Large intestine (tissue), 3 donors: ENCODE data around the gene LRRK1. TPM values are rescaled to one million over a fixed set of nuclear protein-coding genes. Genes with fewer than 3 reads are reported as not detected.

Experiments
- DNase-seq, 2 donors: peaks; one replicate each; pipeline versions ENCODE4 v3.0.0 to v3.0.0-alpha.2; 2013
- H3K27ac ChIP-seq: one replicate; pipeline ENCODE4 v1.5.1; 2013; ENCODE audit warnings: low read length
- H3K27me3 ChIP-seq: 2 replicates; pipeline ENCODE4 v1.6.1; 2013; ENCODE audit warnings: low read length; ENCODE audit not compliant: control insufficient read depth, insufficient read depth
- H3K36me3 ChIP-seq: 2 replicates; pipeline ENCODE4 v1.6.1; 2013; ENCODE audit warnings: low read length; ENCODE audit not compliant: control insufficient read depth, insufficient read depth
- H3K4me1 ChIP-seq: one replicate; pipeline ENCODE4 v1.6.1; 2013; ENCODE audit warnings: low read length; ENCODE audit not compliant: control insufficient read depth, insufficient read depth
- H3K4me3 ChIP-seq: one replicate; pipeline ENCODE4 v1.5.1; 2013; ENCODE audit warnings: low read length
- H3K9me3 ChIP-seq: one replicate; pipeline ENCODE4 v1.6.1; 2013; ENCODE audit warnings: mild to moderate bottlenecking, low read depth, low read length, moderate library complexity; ENCODE audit not compliant: control insufficient read depth
- WGBS: methylation state at CpG from one replicate; pipeline ENCODE4 v1.1.5; 2013; ENCODE audit warnings: low lambda C conversion rate; ENCODE audit not compliant: insufficient coverage; 5-methylcytosine and 5-hydroxymethylcytosine counted together
- polyA plus RNA-seq: library from polyadenylated mRNA; unstranded; fragments of 120-200 nt; gene quantifications from one replicate; pipeline ENCODE4 v1.2.1, GENCODE V29; 2013

The LRRK1 gene
- polyA plus RNA-seq, 1 donor = 4.2 TPM

DNA sequence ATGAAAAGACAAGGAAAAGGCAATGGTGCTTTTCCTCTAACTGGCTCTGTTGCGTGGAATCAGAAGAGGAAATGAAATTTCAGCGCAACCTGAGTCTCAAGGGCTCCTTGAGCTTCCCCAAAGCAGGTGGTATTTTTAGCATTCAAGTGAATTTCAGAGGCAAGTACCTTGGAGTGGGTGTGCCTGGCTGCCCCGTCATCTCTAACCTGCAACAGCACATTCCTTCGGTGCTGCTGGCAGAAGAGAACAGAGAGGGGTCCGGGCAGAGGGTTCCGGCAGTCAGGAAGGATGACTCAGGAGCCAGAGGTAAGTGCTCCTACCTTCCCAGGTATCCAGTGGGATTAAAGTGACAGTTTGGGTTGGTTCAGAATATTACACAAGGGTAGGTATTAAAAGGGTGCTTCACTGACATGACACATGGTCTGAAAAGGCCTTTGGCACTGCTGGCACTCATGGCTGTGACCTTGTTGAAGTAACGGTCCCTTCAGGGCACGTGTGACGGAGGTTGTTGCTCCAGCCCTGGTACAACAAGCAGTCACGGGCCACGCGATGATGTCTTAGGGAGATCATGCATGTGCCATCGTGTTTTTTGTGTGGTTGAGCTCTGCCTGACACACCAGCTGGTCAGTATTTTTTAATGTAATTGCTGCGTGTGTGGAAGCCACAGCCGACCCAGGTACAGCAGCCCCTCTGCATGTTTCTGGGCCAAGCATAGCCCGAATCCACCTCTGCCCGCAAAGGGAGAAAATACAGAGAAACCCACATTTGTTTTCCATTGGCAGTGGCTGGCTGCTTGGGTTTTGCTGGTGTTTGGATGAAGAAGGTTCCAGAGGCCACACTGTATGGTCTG, 75.7 kb downstream of the LRRK1 start:
- Histone ChIP-seq H3K4me3 (no peak overlapping the region), H3K9me3 (no peaks in the 10 kb centered on the region), H3K27ac (no peak overlapping the region), H3K36me3 (no peaks in the 10 kb centered on the region), H3K4me1 (no peaks in the 10 kb centered on the region), H3K27me3 (no peaks in the 10 kb centered on the region)
- DNase-seq = no peak
- no CpG with 5 or more reads among the region's 17 CpGs for WGBS

- H3K4me1 ChIP-seq = no peaks in the 10 kb centered on the region
- no peak for DNase-seq
- H3K27ac ChIP-seq = no peak overlapping the region
- H3K36me3 ChIP-seq = no peaks in the 10 kb centered on the region
- H3K27me3 ChIP-seq = no peaks in the 10 kb centered on the region
- WGBS = no CpG with 5 or more reads among the region's 20 CpGs
- H3K9me3 ChIP-seq = no peaks in the 10 kb centered on the region
- no peak overlapping the region for H3K4me3 ChIP-seq
These were observed 76.6 kb downstream of the LRRK1 start for GRCh38 chr15:100995471-100996430.

GRCh38 chr15:100997442-100997841, 78.3 kb downstream of the LRRK1 start:
- no peak for DNase-seq
- Histone ChIP-seq H3K4me1 (no peaks in the 10 kb centered on the region), H3K36me3 (no peaks in the 10 kb centered on the region), H3K27ac (no peak overlapping the region), H3K4me3 (no peak overlapping the region), H3K27me3 (no peaks in the 10 kb centered on the region), H3K9me3 (no peaks in the 10 kb centered on the region)
- no CpG with 5 or more reads among the region's 1 CpG for whole genome bisulfite sequencing

- no peak for DNase-seq
- no CpG with 5 or more reads among the region's 1 CpG for WGBS
- Histone ChIP-seq H3K27me3 (no peaks in the 10 kb centered on the region), H3K9me3 (no peaks in the 10 kb centered on the region), H3K4me1 (no peaks in the 10 kb centered on the region), H3K27ac (no peak overlapping the region), H3K4me3 (no peak overlapping the region), H3K36me3 (no peaks in the 10 kb centered on the region)
These were observed 79.5 kb downstream of the LRRK1 start for GRCh38 chr15:100998630-100999029.

DNA sequence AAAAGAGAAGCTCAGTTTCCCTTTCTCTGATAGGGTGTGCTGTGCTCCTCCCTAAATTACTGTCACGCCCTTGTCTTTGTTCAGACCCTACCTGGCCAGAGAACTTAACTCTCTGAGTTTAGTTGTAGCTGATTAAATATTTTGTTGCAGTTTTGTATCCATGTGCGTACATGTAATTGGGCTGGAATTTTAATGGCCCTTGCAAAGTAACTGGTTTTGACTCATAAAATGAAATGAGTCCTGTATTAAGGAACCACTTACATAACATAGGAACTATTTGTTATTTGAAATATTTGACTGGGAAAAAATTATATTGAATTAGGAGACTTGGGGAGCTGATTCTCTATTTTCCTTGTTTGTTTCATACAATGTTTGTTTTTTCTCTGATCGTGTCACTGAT, 80.2 kb downstream of the LRRK1 start:
- Histone ChIP-seq H3K4me3 (no peak overlapping the region), H3K36me3 (no peaks in the 10 kb centered on the region), H3K27me3 (no peaks in the 10 kb centered on the region), H3K9me3 (no peaks in the 10 kb centered on the region), H3K27ac (no peak overlapping the region), H3K4me1 (no peaks in the 10 kb centered on the region)
- WGBS = 74% methylated on average over 3 of the region's 3 CpGs
- no peak for DNase-seq

GRCh38 chr15:101000271-101000681, 81.1 kb downstream of the LRRK1 start:
- 100% methylated on average over 2 of the region's 5 CpGs for WGBS

DNA sequence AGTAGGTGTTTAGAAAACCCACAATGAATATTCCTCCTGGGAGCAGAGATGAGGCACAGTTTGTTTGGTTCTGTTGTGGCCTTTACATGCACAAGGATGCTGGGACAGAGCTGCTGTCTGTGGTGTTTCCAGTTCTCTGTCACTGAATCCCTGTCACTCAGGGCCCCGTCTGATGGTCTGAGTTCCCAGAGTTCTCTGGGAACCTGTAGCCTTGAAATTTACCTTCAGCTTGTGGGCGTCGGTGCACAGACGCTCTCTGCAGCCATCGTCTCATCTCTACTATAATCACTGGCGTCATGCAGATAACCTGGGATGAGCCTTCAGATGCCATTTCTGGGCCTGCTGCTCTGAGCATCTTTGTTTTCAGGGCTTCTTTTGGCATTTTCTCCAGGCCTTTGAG, 81.9 kb downstream of the LRRK1 start:
- Histone ChIP-seq H3K36me3 (no peaks in the 10 kb centered on the region), H3K4me3 (no peak overlapping the region), H3K9me3 (no peaks in the 10 kb centered on the region), H3K27ac (no peak overlapping the region), H3K4me1 (no peaks in the 10 kb centered on the region), H3K27me3 (no peaks in the 10 kb centered on the region)
- DNase-seq = no peak
- 80% methylated on average over 2 of the region's 6 CpGs for WGBS

More at GRCh38 chr15:101000271-101000681, 81.1 kb downstream of the LRRK1 start:
- H3K27ac ChIP-seq = no peak overlapping the region
- no peaks in the 10 kb centered on the region for H3K27me3 ChIP-seq
- H3K36me3 ChIP-seq = no peaks in the 10 kb centered on the region
- no peak for DNase-seq
- H3K4me1 ChIP-seq = no peaks in the 10 kb centered on the region
- no peaks in the 10 kb centered on the region for H3K9me3 ChIP-seq
- no peak overlapping the region for H3K4me3 ChIP-seq

DNA sequence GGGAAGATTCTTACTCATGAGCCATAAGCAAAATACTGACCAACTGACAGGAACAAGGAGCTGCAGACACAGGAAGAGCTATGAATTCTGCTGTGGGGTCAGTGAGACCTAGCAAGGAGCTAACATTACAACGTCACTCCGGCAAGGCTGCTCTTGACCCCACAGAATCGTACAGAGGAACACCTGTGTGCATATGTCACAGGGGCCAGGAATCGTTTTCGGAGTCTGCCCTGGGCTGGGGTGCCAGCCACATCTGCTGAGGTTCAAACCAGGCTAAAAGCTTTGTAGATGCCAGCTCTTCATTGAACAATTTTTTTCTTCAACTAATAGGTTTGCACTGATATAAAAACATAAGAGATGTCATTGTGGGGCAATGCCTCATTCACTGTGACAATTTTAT, 82.6 kb downstream of the LRRK1 start:
- Histone ChIP-seq H3K27me3 (no peaks in the 10 kb centered on the region), H3K9me3 (no peaks in the 10 kb centered on the region), H3K4me3 (no peak overlapping the region), H3K36me3 (no peaks in the 10 kb centered on the region), H3K4me1 (no peaks in the 10 kb centered on the region), H3K27ac (no peak overlapping the region)
- 100% methylated on average over 2 of the region's 5 CpGs for WGBS
- no peak for DNase-seq

- Histone ChIP-seq H3K27ac (no peak overlapping the region), H3K4me3 (no peak overlapping the region), H3K27me3 (no peaks in the 10 kb centered on the region), H3K9me3 (no peaks in the 10 kb centered on the region), H3K36me3 (no peaks in the 10 kb centered on the region), H3K4me1 (no peaks in the 10 kb centered on the region)
- DNase-seq = no peak
- WGBS = no CpG with 5 or more reads among the region's 1 CpG
These were observed 83.9 kb downstream of the LRRK1 start for GRCh38 chr15:101003081-101003480.

GRCh38 chr15:101003706-101004105, 84.5 kb downstream of the LRRK1 start:
- H3K4me1 ChIP-seq = peaks cover 3% of the 10 kb centered on the region
- WGBS = no CpG with 5 or more reads among the region's 4 CpGs

More at GRCh38 chr15:101003706-101004105, 84.5 kb downstream of the LRRK1 start:
- no peak overlapping the region for H3K4me3 ChIP-seq
- DNase-seq = no peak
- no peaks in the 10 kb centered on the region for H3K27me3 ChIP-seq
- peaks cover 3% of the 10 kb centered on the region for H3K9me3 ChIP-seq
- no peaks in the 10 kb centered on the region for H3K36me3 ChIP-seq
- no peak overlapping the region for H3K27ac ChIP-seq
